GM21576 (cell line): ENCODE results near the gene MFSD8.
"Not testable (repeated sequence)": the region's sequence is repeated elsewhere in the genome, so short reads cannot be mapped to it uniquely, and the experiment has no call there.

Experiments used
- ATAC-seq: cut with Tn5 transposase; IDR thresholded peaks from one replicate; pipeline ENCODE4 v1.9.1; 2021; ENCODE audit warnings: mild to moderate bottlenecking, moderate library complexity; ENCODE audit not compliant: unreplicated experiment

The MFSD8 gene

GRCh38 chr4:127965062-127965802 is at the start of gene MFSD8, which contains the start of gene ABHD18:
MFSD8 (minus strand) TSS chr4:127965173; CDS start chr4:127965133, 40 bp downstream.
ABHD18 (plus strand) TSS chr4:127965406; CDS start chr4:127982956, 17,550 bp downstream.
- peak; percentile 96 for ATAC-seq

- peak; percentile 55 for ATAC-seq
Measured at GRCh38 chr4:128009428-128009827, 44.5 kb upstream of the MFSD8 start.

DNA sequence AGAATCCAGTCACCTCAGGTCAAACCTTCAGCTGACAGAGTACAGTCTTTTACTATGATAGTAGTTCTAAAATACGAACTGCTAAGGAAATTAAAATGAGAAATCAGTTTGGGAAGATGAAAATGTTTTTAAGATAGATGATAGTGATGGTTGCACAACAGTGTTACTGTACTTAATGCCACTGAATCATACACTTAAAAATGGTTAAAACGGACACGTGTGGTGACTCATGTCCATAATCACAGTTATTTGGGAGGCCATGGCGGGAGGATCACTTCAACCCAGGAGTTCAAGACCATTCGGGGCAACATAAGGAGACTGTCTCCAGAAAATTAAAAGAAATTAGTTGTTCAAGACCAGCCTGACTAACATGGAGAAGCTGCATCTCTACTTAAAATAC is 41.6 kb upstream of the MFSD8 start:
- no peak for ATAC-seq

DNA sequence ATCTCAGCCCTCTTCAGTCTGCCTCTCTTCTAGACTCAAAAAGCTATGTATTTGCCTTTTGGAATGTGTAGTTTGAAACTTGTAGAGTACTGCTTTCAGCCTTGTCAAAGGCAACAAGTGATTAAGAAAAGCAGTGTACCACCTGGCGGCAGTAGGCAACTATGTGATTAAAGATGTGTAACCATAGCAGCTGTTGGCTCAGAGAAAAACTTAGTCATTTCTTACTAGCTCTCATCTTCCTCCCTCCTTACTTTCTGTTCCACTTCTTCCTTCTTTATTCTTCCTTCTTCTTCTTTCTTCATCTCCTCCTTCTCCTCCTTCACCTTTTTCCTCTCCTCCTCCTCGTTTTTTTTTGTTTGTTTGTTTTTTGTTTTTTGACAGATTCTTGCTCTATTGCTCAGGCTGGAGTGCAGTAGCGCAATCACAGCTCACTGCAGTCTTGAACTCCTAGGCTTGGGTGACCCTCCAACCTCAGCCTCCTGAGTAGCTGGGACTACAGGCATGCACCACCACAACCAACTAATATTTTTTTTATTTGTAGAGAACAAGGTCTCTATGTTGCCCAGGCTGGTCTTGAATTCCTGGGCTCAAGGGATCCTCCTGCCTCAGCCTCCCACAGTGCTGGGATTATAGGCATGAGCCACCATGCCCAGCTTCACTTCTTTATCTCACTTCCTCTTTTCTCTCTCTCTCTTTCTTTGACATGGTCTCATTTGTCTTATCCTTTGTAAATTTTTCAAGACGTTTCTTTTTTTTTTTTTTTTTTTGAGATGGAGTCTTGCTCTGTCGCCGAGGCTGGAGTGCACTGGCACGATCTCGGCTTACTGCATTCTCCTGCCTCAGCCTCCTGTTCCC is 32.8 kb upstream of the MFSD8 start:
- ATAC-seq: peak; percentile 99

GRCh38 chr4:127996521-127996920 is 31.5 kb upstream of the MFSD8 start:
- ATAC-seq: not testable (repeated sequence)

DNA sequence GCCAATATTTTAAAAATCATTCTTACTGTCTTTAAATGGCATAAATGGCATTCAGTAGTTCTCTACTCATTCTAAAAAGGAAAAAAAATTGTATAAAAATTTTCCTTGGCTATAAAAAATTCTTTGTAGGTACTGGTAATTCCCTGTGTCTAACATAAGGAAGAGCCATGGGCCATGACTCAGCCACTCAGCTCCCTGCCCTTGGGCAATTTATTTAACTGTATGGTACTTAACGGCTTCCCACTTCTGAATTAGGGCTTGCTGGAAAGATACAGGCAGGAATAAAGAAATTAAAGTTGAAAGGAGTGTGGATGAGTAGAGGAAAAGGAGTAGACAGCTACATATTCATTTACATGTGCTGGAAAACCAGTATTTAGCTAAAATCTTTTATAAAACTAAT is 30.8 kb upstream of the MFSD8 start:
- ATAC-seq: no peak

GRCh38 chr4:127993151-127993550 is 28.2 kb upstream of the MFSD8 start:
- no peak for ATAC-seq

DNA sequence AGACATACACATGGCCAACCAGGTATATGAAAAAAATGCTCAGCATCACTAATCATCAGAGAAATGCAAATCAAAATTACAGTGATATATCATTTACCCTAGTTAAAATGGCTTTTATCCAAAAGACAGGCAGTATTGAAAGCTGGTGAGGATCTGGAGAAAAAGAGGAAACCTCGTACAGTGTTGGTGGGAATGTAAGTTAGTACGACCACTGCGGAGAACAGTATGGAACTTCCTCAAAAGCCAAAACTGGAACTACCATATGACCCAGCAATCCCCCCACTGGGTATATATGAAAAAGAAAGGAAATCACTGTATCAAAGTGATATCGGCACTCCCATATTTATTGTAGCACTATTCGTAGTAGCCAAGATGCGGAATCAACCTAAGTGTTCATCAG is 23.7 kb upstream of the MFSD8 start:
- no peak for ATAC-seq

DNA sequence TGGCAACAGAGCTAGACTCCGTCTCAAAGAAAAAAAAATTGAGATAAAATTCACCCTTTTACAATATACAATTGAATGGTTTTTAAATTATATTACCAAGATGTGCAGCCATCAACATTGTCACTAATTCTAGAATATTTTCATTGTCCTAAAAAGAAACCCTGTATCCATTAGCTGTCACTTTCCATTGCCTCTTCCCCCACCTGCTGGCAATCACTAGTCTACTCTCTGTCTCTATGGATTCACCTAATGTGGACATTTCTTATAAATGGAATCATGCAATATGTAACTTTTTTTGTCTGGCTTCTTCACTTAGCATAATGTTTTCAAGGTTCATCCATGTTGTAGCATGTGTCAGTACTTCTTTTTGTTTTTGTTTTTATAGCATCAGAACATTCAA is 21.0 kb upstream of the MFSD8 start:
- ATAC-seq: no peak

DNA sequence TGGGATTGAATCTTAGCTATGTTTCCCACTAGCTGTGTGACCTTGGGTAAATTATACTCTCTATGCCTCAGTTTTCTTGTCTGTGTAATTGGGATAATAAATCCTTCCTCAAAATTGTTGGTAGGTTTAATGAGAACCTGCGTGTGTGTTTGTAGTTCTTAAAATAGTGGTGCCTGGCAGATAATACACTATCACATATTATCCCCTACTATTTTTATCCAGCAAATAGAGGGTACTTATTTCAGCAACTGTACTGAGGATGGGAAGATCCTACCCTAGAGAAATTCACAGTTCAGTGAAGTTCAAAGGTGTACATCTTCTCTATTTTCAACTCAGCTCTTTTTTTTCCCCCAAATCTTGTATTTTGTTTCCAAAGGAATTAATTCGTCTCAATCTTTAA is 17.5 kb upstream of the MFSD8 start:
- ATAC-seq: no peak

GRCh38 chr4:127978930-127979329 is 14.0 kb upstream of the MFSD8 start:
- ATAC-seq: no peak

DNA sequence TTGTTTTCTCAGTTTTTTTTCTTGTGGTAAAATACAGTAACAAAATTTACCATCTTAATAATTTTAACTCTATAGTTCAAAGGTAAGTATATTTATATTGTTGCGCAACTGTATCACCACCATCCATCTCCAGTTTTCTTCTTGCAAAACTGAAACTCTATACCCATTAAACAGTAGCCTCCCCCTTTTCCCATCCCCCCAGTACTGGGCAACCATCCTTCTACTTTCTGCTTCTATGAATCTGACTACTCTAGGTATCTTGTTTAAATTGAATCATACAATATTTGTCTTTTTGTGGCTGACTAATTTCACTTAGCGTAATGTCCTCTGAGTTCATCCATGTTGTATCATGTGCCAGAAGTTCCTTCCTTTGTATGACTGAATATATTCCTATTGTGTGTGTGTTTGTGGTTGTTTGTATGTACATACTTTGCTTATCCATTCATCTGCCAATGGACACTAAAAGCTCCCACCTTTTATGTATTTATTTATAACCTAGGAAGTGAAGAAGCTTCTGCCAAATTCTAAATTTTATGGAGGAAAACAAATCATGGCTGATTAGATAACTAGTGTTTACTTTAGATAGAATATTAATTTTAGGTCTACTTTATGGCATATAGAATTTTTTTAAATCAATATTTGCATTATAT is 10.3 kb upstream of the MFSD8 start:
- no peak for ATAC-seq

- not testable (repeated sequence) for ATAC-seq
Measured at GRCh38 chr4:127970925-127971324, 6.0 kb upstream of the MFSD8 start.

- no peak for ATAC-seq
Measured at GRCh38 chr4:127968586-127968985, 3.6 kb upstream of the MFSD8 start.

- no peak for ATAC-seq
Measured at GRCh38 chr4:127967141-127967775, 2.3 kb upstream of the MFSD8 start.

DNA sequence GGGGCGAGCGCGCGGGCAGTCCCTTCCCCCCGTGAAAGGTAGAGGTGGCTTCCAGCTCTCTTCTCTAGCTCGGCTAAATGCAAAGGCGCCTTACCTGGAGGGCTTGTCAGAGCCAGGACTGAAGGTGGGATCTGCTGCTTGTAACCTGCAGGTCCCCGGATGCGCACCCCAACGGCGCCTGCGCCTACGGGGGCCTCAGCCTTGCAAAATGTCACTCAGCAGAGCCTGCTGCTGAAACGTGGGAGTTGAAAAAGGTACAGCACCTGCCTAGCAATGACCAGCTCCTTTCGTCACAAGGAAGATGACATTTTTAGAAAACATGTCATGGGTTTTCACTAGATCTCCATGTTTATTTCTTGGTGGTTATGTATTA is 816 bp upstream of the MFSD8 start:
- ATAC-seq: peak; percentile 37

DNA sequence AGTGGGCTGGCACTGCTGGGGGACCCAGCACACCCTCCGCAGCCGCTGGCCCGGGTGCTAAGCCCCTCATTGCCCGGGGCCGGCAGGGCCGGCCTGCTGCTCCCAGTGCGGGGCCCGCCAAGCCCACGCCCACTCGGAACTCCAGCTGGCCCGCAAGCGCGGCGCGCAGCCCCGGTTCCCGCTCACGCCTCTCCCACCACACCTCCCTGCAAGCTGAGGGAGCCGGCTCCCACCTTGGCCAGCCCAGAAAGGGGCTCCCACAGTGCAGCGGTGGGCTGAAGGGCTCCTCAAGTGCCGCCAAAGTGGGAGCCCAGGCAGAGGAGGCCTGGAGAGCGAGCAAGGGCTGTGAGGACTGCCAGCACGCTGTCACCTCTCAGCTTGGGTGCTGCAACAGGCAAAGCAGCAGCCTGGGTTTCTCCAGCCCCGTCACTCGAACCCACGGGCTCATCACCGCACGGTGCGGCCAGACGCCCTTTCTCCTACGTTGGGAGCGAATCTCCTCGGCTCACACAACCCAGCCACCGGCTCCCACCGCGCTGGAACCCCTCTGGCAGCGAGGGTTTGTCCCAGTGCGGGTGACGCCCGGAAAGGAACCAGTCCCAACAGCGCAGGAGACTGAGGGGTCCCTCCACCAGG is 429 bp downstream of the MFSD8 start:
- ATAC-seq: peak; percentile 15

DNA sequence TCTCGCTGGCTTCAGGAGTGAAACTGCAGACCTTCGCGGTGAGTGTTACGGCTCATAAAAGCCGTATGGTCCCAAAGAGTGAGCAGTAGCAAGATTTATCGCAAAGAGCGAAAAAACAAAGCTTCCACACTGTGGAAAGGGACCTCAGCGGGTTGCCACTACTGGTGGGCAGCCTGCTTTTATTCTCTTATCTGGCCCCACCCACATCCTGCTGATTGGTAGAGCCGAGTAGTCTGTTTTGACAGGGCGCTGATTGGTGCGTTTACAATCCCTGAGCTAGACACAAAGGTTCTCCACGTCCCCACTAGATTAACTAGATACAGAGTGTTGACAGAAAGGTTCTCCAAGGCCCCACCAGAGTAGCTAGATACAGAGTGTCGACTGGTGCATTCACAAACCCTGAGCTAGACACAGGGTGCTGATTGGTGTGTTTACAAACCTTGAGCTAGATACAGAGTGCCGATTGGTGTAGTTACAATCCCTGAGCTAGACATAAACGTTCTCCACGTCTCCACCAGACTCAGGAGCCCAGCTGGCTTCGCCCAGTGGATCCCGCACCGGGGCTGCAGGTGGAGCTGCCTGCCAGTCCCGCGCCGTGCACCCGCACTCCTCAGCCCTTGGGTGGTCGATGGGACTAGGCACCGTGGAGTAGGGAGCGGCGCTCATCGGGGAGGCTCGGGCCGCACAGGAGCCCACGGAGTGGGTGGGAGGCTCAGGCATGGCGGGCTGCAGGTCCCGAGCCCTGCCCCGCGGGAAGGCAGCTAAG is 1.2 kb downstream of the MFSD8 start:
- ATAC-seq: not testable (repeated sequence)

DNA sequence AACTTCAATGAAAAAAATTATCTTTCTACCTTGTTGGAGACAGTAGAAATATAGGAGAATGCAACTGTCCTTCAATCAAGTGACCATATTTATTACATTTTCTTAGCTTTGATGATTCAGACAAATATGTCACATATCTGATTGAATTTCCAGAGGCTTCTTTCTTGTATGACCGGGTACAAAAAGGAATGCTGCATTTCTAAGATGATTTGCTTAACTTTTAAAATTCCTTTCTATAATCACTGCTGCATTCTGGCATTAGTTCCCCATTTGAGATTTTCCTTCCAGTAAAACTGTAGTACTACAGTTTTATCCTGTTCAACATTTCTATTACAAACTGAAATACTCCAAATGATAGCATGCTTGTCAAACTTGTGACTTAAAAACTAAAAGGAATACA is 5.2 kb downstream of the MFSD8 start:
- no peak for ATAC-seq

DNA sequence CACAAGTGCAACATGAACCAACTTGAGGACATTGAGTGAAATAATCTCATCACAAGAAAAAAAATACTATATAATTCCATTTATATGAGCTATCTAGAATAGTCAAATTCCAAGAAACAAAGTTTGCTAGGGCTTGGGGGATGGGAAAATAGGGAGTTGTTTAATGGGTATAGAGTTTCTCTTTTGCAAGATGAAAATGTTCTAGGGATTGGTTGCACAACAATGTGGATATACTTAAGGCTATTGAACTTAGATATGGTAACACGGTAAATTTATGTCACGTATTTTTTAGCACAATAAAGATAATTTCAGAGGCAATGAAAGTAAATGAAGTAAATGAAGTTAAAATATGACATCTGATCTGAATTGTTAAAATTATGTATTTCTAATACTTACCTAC is 7.9 kb downstream of the MFSD8 start:
- no peak for ATAC-seq
